HCT116 (cell line): ENCODE results near the gene TTYH3. TPM values are rescaled to one million over a fixed set of nuclear protein-coding genes. Genes with fewer than 3 reads are reported as not detected.

Experiments used
- ATAC-seq: fragments of 200-7000 bp; cut with Tn5 transposase; 2 replicates; pipeline ENCODE4 v1.9.1; 2020; ENCODE audit warnings: mild to moderate bottlenecking, moderate library complexity
- BruUV-seq: library from RNA; stranded (reverse); fragments of 400-500 nt; replicated peaks from 2 replicates; lab custom pipeline; 2021; lab: Mats Ljungman, UMichigan
- CTCF ChIA-PET: fragments of 300-600 bp; sonication (Branson Sonifier 250); formaldehyde crosslinking; loops from one replicate; lab custom pipeline; 2021; ENCODE audit warnings: antibody characterized with exemption; lab: Charles Lee
- POLR2A ChIA-PET: fragments of 300-600, 350-600 bp; sonication (Branson Sonifier 250); formaldehyde crosslinking; loops from one replicate; lab custom pipeline; 2021; ENCODE audit warnings: antibody characterized with exemption; lab: Charles Lee
- RAD21 ChIA-PET, 2 experiments: fragments of 300-600 bp; sonication (Branson Sonifier 250); formaldehyde crosslinking; loops; one replicate each; lab custom pipeline; 2023; ENCODE audit warnings: low total read pairs in 2 of 2; ENCODE audit not compliant: uncharacterized antibody in 2 of 2, unreplicated experiment in 2 of 2, low non-redundant PET in 1 of 2; lab: Charles Lee
- DNase-seq: peaks from one replicate; pipeline ENCODE4 v3.0.0-alpha.2; 2010; ENCODE audit warnings: low read depth, low spot score
- H2AFZ ChIP-seq: fragments of 200-600 bp; shearing (Covaris generic), sonication (generic); 2 replicates; pipeline ENCODE4 v1.6.1; 2017; ENCODE audit warnings: low read depth, mixed run types, mixed read lengths, antibody characterized with exemption, low read length; ENCODE audit not compliant: poor library complexity, severe bottlenecking
- H3K27ac ChIP-seq: 2 replicates; pipeline ENCODE4 v1.5.1; 2012; ENCODE audit warnings: low read depth, low read length
- H3K27me3 ChIP-seq: fragments of 200-600 bp; sonication (generic); 2 replicates; pipeline ENCODE4 v1.6.1; 2016; ENCODE audit warnings: mixed run types, low read length, mixed read lengths; ENCODE audit not compliant: insufficient read depth
- H3K36me3 ChIP-seq, 2 experiments: fragments of 200-500 bp in 1 of 2; fragments of 200-600 bp in 1 of 2; sonication (Bioruptor generic) in 1 of 2; sonication (generic) in 1 of 2; 2 replicates each; pipeline versions ENCODE4 v1.5.1 to v1.6.1; 2014 to 2016; ENCODE audit warnings: low read length in 2 of 2, inconsistent platforms in 1 of 2, mixed read lengths in 1 of 2, mixed run types in 1 of 2; ENCODE audit not compliant: insufficient read depth in 2 of 2, control insufficient read depth in 1 of 2
- H3K4me1 ChIP-seq, 2 experiments: fragments of 200-600 bp in 1 of 2; sonication (generic) in 1 of 2; 2 replicates each; pipeline versions ENCODE4 v1.5.1 to v1.6.1; 2012 to 2017; ENCODE audit warnings: low read length in 2 of 2, inconsistent platforms in 1 of 2, mild to moderate bottlenecking in 1 of 2, mixed read lengths in 1 of 2, mixed run types in 1 of 2, moderate library complexity in 1 of 2; ENCODE audit not compliant: insufficient read depth in 2 of 2, control insufficient read depth in 1 of 2
- H3K4me2 ChIP-seq: fragments of 200-600 bp; sonication (generic); 2 replicates; pipeline ENCODE4 v1.6.1; 2017; ENCODE audit warnings: mixed run types, low read length, mixed read lengths
- H3K4me3 ChIP-seq, 2 experiments: fragments of 200-600 bp in 1 of 2; sonication (generic) in 1 of 2; replicated peaks in 1 of 2; 2 replicates each; pipeline ENCODE4 v1.5.1; 2011 to 2016; ENCODE audit warnings: low read length in 2 of 2, control low read depth in 1 of 2, low read depth in 1 of 2, mild to moderate bottlenecking in 1 of 2, mixed read lengths in 1 of 2, mixed run types in 1 of 2
- H3K79me2 ChIP-seq: fragments of 200-600 bp; sonication (generic); 2 replicates; pipeline ENCODE4 v1.6.1; 2017; ENCODE audit warnings: mild to moderate bottlenecking, mixed run types, low read length, moderate library complexity, mixed read lengths; ENCODE audit not compliant: insufficient read depth
- H3K9ac ChIP-seq: fragments of 200-600 bp; sonication (generic); 2 replicates; pipeline ENCODE4 v1.6.1; 2016; ENCODE audit warnings: low read length, mixed read lengths
- H3K9me2 ChIP-seq: fragments of 200-600 bp; sonication (generic), shearing (Covaris generic); 2 replicates; pipeline ENCODE4 v1.6.1; 2017; ENCODE audit warnings: mixed run types, mild to moderate bottlenecking, moderate library complexity; ENCODE audit not compliant: insufficient read depth
- H3K9me3 ChIP-seq, 2 experiments: fragments of 200-500 bp in 1 of 2; fragments of 200-600 bp in 1 of 2; sonication (Bioruptor generic) in 1 of 2; sonication (generic) in 1 of 2; 2 replicates each; pipeline ENCODE4 v1.6.1; 2014 to 2017; ENCODE audit warnings: low read length in 2 of 2, mixed read lengths in 2 of 2, inconsistent platforms in 1 of 2, low read depth in 1 of 2, mild to moderate bottlenecking in 1 of 2, mixed run types in 1 of 2, moderate library complexity in 1 of 2; ENCODE audit not compliant: control insufficient read depth in 1 of 2, insufficient read depth in 1 of 2
- H4K20me1 ChIP-seq: fragments of 200-600 bp; sonication (generic), shearing (Covaris generic); 2 replicates; pipeline ENCODE4 v1.6.1; 2017; ENCODE audit warnings: mixed run types, mild to moderate bottlenecking, moderate library complexity; ENCODE audit not compliant: insufficient read depth
- CEBPB ChIP-seq: IDR thresholded peaks from 2 replicates; pipeline ENCODE4 v1.6.1; 2012; ENCODE audit warnings: low read depth
- ELF1 ChIP-seq: IDR thresholded peaks from 2 replicates; pipeline ENCODE4 v1.6.1; 2012; ENCODE audit warnings: low read depth, borderline replicate concordance
- EZH2 ChIP-seq: fragments of 200-600 bp; sonication (generic); IDR thresholded peaks from 2 replicates; pipeline ENCODE4 v1.6.1; 2017; ENCODE audit warnings: antibody characterized with exemption, mixed run types
- EZH2phosphoT487 ChIP-seq: fragments of 200-600 bp; IDR thresholded peaks from 2 replicates; pipeline ENCODE4 v1.6.1; 2018; ENCODE audit warnings: antibody characterized with exemption, borderline replicate concordance
- FOSL1 ChIP-seq: IDR thresholded peaks from 2 replicates; pipeline ENCODE4 v1.6.1; 2012; ENCODE audit warnings: low read depth
- JUND ChIP-seq: IDR thresholded peaks from 2 replicates; pipeline ENCODE4 v1.6.1; 2012
- POLR2A ChIP-seq: IDR thresholded peaks from 2 replicates; pipeline ENCODE4 v1.7.0; 2011; ENCODE audit warnings: borderline replicate concordance; ENCODE audit not compliant: insufficient read depth, insufficient read length; ENCODE audit errors: extremely low read depth
- POLR2AphosphoS5 ChIP-seq: IDR thresholded peaks from 2 replicates; pipeline ENCODE4 v1.6.1; 2011; ENCODE audit warnings: mild to moderate bottlenecking, low read depth, low read length, moderate library complexity
- SIN3A ChIP-seq: IDR thresholded peaks from 2 replicates; pipeline ENCODE4 v1.6.1; 2012; ENCODE audit warnings: low read depth
- SP1 ChIP-seq: IDR thresholded peaks from 2 replicates; pipeline ENCODE4 v1.6.1; 2012; ENCODE audit warnings: low read depth
- SRF ChIP-seq: IDR thresholded peaks from 2 replicates; pipeline ENCODE4 v1.6.1; 2012; ENCODE audit warnings: low read depth
- TCF7L2 ChIP-seq: IDR thresholded peaks from 2 replicates; pipeline ENCODE4 v1.7.0; 2011; ENCODE audit warnings: borderline replicate concordance, inconsistent platforms; ENCODE audit not compliant: insufficient read depth, insufficient read length; ENCODE audit errors: extremely low read depth
- YY1 ChIP-seq: IDR thresholded peaks from 2 replicates; pipeline ENCODE4 v1.6.1; 2011; ENCODE audit warnings: low read length, low read depth, moderate library complexity, mild to moderate bottlenecking; ENCODE audit not compliant: insufficient replicate concordance; ENCODE audit errors: extremely low read depth
- ZFX ChIP-seq: fragments of 450-650 bp; IDR thresholded peaks from 2 replicates; pipeline ENCODE4 v1.6.1; 2017
- ZNF274 ChIP-seq: fragments of 200-500 bp; sonication (Bioruptor generic); IDR thresholded peaks from 2 replicates; pipeline ENCODE4 v1.6.1; 2014; ENCODE audit warnings: mild to moderate bottlenecking, low read depth, low read length, inconsistent platforms
- intact Hi-C: fragments of 100-400 bp; cut with micrococcal nuclease; formaldehyde crosslinking; loops from 2 replicates; pipeline ENCODE4 v1.10.0; 2022
- total RNA-seq: library from RNA; stranded (reverse); gene quantifications from one replicate; pipeline ENCODE4 v1.2.1, GENCODE V29; 2021; ENCODE audit not compliant: unreplicated experiment
- TF ChIP-seq, protein P1 (sequence below): IDR thresholded peaks from 2 replicates; pipeline ENCODE4 v1.6.1; 2012
- TF ChIP-seq, protein P2 (sequence below): IDR thresholded peaks from 2 replicates; pipeline ENCODE4 v1.6.1; 2011; ENCODE audit warnings: mild to moderate bottlenecking, low read length, moderate library complexity; ENCODE audit not compliant: insufficient replicate concordance; ENCODE audit errors: extremely low read depth
- TF ChIP-seq, protein P3 (sequence below): IDR thresholded peaks from 2 replicates; pipeline ENCODE4 v1.6.1; 2012; ENCODE audit warnings: low read depth
- TF ChIP-seq, protein P4 (sequence below): IDR thresholded peaks from 2 replicates; pipeline ENCODE4 v1.6.1; 2012
- TF ChIP-seq, protein P5 (sequence below), 3 experiments: fragments of 200-600 bp in 1 of 3; sonication (generic) in 1 of 3; IDR thresholded peaks in 2 of 3; conservative IDR thresholded peaks in 1 of 3; 2 replicates each; pipeline ENCODE4 v1.5.1; 2012 to 2017; ENCODE audit warnings: low read depth in 2 of 3, low read length in 2 of 3, antibody characterized with exemption in 1 of 3, borderline replicate concordance in 1 of 3, control low read depth in 1 of 3, mild to moderate bottlenecking in 1 of 3, mixed read lengths in 1 of 3, mixed run types in 1 of 3, moderate library complexity in 1 of 3; ENCODE audit not compliant: insufficient read depth in 1 of 3

TTYH3 gene
- total RNA-seq, 1 experiment from 2014 or later, result 40.3 TPM

DNA sequence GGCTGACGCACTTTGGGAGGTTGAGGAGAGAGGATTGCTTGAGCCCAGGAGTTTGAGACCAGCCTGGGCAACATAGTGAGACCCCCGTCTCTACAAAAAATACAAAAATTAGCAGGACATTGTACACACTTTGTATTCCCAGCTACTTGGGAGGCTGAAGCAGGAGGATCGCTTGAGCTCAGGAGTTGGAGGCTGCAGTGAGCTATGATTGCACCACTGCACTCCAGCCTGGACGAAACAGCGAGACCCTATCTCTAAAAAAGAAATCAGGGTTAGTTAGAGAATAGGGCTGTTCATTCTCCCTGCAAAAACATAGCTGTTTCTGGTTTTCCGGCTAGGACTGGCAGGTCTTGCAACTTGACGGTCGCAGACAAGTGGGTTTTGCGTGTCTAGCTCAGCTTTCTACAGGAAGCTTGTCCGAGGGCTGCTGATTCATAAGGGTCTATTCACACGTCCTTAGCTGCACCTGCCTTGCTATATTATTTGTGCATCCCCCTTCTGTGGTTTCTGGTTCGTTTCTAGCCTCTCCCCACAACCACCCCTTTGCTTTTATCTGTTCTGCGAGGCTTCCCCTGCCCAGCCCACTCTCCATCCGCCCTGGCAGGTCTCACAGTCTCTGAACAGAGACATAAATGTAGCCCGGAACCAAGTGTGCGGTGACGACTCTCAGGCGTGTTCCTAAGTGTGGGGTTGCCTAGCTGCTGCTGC, 66.9 kb downstream of the TTYH3 start:
- Histone ChIP-seq H3K9me3 (no peaks in the 10 kb centered on the region), H3K4me1 (peaks cover 0 to 4% of the 10 kb centered on the region in 2 experiments; a peak in 1 of 4 replicates), H3K27me3 (no peaks in the 10 kb centered on the region), H3K27ac (no peak overlapping the region), H4K20me1 (no peaks in the 10 kb centered on the region), H3K4me3 (no peak overlapping the region), H3K36me3 (no peaks in the 10 kb centered on the region), H3K4me2 (no peak overlapping the region), H3K9ac (no peak overlapping the region), H3K9me2 (no peaks in the 10 kb centered on the region), H3K79me2 (no peaks in the 10 kb centered on the region), H2AFZ (no peak overlapping the region)
- intact Hi-C loops, result no loop called here
- RAD21 ChIA-PET, result no interaction called here
- TF ChIP-seq FOSL1, result no peak
- no peak for TF ChIP-seq POLR2AphosphoS5
- TF ChIP-seq EZH2phosphoT487, result no peak
- TF ChIP-seq, protein P1, sequence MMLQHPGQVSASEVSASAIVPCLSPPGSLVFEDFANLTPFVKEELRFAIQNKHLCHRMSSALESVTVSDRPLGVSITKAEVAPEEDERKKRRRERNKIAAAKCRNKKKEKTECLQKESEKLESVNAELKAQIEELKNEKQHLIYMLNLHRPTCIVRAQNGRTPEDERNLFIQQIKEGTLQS, result no peak
- TF ChIP-seq YY1, result no peak
- TF ChIP-seq POLR2A, result no peak
- TF ChIP-seq EZH2, result no peak
- TF ChIP-seq, protein P2, sequence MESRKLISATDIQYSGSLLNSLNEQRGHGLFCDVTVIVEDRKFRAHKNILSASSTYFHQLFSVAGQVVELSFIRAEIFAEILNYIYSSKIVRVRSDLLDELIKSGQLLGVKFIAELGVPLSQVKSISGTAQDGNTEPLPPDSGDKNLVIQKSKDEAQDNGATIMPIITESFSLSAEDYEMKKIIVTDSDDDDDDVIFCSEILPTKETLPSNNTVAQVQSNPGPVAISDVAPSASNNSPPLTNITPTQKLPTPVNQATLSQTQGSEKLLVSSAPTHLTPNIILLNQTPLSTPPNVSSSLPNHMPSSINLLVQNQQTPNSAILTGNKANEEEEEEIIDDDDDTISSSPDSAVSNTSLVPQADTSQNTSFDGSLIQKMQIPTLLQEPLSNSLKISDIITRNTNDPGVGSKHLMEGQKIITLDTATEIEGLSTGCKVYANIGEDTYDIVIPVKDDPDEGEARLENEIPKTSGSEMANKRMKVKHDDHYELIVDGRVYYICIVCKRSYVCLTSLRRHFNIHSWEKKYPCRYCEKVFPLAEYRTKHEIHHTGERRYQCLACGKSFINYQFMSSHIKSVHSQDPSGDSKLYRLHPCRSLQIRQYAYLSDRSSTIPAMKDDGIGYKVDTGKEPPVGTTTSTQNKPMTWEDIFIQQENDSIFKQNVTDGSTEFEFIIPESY, result no peak
- no peak for TF ChIP-seq JUND
- TF ChIP-seq SP1, result no peak
- no peak for TF ChIP-seq SIN3A
- TF ChIP-seq, protein P3, sequence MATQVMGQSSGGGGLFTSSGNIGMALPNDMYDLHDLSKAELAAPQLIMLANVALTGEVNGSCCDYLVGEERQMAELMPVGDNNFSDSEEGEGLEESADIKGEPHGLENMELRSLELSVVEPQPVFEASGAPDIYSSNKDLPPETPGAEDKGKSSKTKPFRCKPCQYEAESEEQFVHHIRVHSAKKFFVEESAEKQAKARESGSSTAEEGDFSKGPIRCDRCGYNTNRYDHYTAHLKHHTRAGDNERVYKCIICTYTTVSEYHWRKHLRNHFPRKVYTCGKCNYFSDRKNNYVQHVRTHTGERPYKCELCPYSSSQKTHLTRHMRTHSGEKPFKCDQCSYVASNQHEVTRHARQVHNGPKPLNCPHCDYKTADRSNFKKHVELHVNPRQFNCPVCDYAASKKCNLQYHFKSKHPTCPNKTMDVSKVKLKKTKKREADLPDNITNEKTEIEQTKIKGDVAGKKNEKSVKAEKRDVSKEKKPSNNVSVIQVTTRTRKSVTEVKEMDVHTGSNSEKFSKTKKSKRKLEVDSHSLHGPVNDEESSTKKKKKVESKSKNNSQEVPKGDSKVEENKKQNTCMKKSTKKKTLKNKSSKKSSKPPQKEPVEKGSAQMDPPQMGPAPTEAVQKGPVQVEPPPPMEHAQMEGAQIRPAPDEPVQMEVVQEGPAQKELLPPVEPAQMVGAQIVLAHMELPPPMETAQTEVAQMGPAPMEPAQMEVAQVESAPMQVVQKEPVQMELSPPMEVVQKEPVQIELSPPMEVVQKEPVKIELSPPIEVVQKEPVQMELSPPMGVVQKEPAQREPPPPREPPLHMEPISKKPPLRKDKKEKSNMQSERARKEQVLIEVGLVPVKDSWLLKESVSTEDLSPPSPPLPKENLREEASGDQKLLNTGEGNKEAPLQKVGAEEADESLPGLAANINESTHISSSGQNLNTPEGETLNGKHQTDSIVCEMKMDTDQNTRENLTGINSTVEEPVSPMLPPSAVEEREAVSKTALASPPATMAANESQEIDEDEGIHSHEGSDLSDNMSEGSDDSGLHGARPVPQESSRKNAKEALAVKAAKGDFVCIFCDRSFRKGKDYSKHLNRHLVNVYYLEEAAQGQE, result no peak
- TF ChIP-seq TCF7L2, result no peak
- TF ChIP-seq, protein P4, sequence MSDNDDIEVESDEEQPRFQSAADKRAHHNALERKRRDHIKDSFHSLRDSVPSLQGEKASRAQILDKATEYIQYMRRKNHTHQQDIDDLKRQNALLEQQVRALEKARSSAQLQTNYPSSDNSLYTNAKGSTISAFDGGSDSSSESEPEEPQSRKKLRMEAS, result no peak
- no peak for TF ChIP-seq SRF
- no peak for TF ChIP-seq ZNF274
- TF ChIP-seq, protein P5, sequence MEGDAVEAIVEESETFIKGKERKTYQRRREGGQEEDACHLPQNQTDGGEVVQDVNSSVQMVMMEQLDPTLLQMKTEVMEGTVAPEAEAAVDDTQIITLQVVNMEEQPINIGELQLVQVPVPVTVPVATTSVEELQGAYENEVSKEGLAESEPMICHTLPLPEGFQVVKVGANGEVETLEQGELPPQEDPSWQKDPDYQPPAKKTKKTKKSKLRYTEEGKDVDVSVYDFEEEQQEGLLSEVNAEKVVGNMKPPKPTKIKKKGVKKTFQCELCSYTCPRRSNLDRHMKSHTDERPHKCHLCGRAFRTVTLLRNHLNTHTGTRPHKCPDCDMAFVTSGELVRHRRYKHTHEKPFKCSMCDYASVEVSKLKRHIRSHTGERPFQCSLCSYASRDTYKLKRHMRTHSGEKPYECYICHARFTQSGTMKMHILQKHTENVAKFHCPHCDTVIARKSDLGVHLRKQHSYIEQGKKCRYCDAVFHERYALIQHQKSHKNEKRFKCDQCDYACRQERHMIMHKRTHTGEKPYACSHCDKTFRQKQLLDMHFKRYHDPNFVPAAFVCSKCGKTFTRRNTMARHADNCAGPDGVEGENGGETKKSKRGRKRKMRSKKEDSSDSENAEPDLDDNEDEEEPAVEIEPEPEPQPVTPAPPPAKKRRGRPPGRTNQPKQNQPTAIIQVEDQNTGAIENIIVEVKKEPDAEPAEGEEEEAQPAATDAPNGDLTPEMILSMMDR (IDR thresholded peaks at IDR 0.05 in 2 of 3, conservative IDR thresholded peaks at IDR 0.05 in 1 of 3; ENCODE audit: borderline replicate concordance in 1 of 3, insufficient read depth in 1 of 3, low read depth in 2 of 3, low read length in 2 of 3), result no peak
- no peak for TF ChIP-seq ZFX
- TF ChIP-seq ELF1, result no peak
- no peak for TF ChIP-seq CEBPB
- CTCF ChIA-PET, result no interaction called here
- POLR2A ChIA-PET, result no interaction called here
- no TSS peak for BruUV-seq
- ATAC-seq (no peak), DNase-seq (no peak)
